ENCODE measurements around the gene SLC39A12.
"Not testable (repeated sequence)": the region's sequence is repeated elsewhere in the genome, so short reads cannot be mapped to it uniquely, and the experiment has no call there.

SLC39A12 gene

DNA sequence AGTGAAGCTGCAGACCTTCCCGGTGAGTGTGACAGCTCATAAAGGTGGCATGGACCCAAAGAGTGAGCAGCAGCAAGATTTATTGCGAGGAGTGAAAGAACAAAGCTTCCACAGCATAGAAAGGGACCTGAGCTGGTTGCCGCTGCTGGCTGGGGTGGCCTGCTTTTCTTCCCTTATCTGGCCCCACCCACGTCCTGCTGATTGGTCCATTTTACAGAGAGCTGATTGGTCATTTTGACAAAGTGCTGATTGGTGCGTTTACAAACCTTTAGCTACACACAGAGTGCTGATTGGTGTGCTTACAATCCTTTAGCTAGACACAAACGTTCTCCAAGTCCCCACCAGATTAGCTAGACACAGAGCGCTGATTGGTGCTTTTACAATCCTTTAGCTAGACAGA is 1.4 kb upstream of the SLC39A12 start:
- DNase-seq, H3K36me3 Mint-ChIP-seq, H3K9me3 Mint-ChIP-seq, H3K27ac Mint-ChIP-seq, H3K4me3 Mint-ChIP-seq, CTCF ChIA-PET, H3K4me1 Mint-ChIP-seq, H3K27me3 Mint-ChIP-seq: not testable (repeated sequence)

DNA sequence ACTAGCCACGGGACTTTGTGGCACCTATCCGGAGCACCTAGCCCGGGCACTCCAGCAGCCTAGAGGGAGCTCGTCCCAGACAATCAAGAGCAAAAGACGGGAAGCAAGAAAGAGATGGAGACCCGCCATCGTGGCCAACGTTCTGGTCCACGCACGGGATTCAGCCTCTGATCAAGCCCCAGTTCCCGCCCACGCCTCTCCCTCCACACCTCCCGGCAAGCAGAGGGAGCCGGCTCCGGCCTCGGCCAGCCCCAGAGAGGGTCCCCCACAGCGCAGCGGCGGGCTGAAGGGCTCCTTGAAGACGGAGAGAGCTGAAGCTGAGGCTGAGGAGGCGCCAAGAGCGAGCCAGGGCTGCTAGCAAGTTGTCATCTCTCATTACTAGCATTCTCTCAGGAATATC is 992 bp upstream of the SLC39A12 start:
- no peaks in the 10 kb centered on the region for H3K27me3 Mint-ChIP-seq
- no peak overlapping the region for H3K27ac Mint-ChIP-seq
- no peak for DNase-seq
- CTCF ChIA-PET = no interaction called here
- no peaks in the 10 kb centered on the region for H3K4me1 Mint-ChIP-seq
- no peaks in the 10 kb centered on the region for H3K36me3 Mint-ChIP-seq
- no peak overlapping the region for H3K4me3 Mint-ChIP-seq
- peaks cover 6% of the 10 kb centered on the region for H3K9me3 Mint-ChIP-seq

DNA sequence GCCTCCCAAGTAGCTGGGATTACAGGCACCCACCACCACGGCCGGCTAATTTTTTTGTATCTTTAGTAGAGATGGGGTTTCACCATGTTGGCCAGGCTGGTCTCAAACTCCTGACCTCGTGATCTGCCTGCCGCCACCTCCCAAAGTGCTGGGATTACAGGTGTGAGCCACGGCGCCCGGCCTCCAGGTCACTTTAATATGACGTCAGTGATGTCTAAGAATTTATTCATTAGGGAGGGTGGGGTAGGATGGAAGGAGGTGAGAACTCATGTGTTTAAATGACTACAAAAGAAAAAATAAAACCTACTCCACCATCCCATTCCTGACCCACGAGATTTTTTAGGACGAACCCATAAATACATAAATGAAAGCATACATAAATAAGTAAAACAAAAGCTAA is 2.7 kb downstream of the SLC39A12 start:
- H3K36me3 Mint-ChIP-seq, CTCF ChIA-PET: not testable (repeated sequence)

DNA sequence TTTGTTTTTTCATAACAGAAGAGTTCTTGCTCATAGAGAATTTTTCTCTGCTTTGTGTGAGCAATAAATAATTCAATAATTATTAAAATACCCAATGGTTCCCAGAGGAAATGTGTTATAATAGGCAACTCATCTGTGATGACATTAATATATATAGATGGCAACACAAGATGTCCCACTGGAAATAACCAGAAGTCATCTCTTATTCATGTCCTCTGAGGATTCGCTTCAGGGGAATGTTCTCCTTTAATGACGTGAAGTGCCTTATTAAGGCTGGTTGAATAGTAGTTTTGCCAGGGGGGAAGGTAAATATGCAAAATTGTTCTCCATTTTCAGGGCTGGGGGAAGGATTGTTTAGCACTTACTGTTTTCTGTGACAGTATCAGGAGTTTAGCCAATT is 3.1 kb downstream of the SLC39A12 start:
- no peak overlapping the region for H3K27ac Mint-ChIP-seq

More for the DNA sequence above, 2.7 kb downstream of the SLC39A12 start:
- H3K4me3 Mint-ChIP-seq, H3K27me3 Mint-ChIP-seq, H3K4me1 Mint-ChIP-seq, DNase-seq, H3K27ac Mint-ChIP-seq: not testable (repeated sequence)
- H3K9me3 Mint-ChIP-seq = peaks cover 10% of the 10 kb centered on the region

DNA sequence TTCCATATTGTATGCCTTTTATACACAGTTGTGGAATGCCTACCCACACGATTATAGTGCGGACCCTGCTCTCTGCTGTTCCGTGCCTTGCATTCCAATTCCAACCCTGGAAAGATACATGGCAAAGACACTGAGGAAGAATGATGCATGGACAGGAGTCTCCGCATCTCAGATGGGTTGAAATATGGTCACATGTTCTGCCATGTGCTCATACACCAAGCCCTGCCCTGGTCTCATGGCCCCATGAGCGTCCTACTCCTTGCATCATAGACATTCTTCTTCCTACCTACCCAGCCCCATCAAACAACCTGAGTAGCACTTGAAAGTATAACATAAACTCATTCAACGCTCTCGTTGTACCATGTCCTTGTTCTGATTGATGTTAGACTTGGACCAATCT is 6.3 kb downstream of the SLC39A12 start:
- Mint-ChIP-seq H3K27me3 (no peaks in the 10 kb centered on the region), H3K4me3 (no peak overlapping the region), H3K4me1 (no peaks in the 10 kb centered on the region), H3K9me3 (peaks cover 4% of the 10 kb centered on the region), H3K36me3 (no peaks in the 10 kb centered on the region), H3K27ac (no peak overlapping the region)
- CTCF ChIA-PET = no interaction called here
- DNase-seq = no peak

More for the DNA sequence above, 3.1 kb downstream of the SLC39A12 start:
- CTCF ChIA-PET = no interaction called here
- no peak overlapping the region for H3K4me3 Mint-ChIP-seq
- no peaks in the 10 kb centered on the region for H3K36me3 Mint-ChIP-seq
- H3K9me3 Mint-ChIP-seq = peaks cover 10% of the 10 kb centered on the region
- DNase-seq = no peak
- no peaks in the 10 kb centered on the region for H3K4me1 Mint-ChIP-seq
- no peaks in the 10 kb centered on the region for H3K27me3 Mint-ChIP-seq

DNA sequence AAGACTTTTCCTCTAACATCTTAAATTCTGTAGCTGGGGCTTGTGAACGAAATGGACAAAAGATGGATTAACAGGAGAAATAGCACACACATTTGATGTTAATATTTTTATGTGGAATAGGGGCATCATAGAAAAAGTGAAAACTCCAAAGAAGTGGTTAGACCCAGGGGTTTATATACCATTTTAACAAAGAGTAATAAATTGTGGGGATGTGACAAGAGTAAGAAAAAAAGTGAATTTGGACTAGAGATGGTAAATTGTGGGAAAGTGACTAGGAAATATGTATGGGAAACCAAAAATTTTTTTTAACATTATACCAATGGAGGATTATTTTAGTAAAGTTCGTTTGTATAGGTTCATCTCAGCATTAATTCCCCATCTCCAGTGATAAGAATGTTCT is 8.2 kb downstream of the SLC39A12 start:
- no peak for DNase-seq
- Mint-ChIP-seq H3K4me3 (no peak overlapping the region), H3K36me3 (no peaks in the 10 kb centered on the region), H3K27me3 (no peaks in the 10 kb centered on the region), H3K9me3 (peaks cover 4% of the 10 kb centered on the region), H3K27ac (no peak overlapping the region), H3K4me1 (no peaks in the 10 kb centered on the region)
- CTCF ChIA-PET = no interaction called here

DNA sequence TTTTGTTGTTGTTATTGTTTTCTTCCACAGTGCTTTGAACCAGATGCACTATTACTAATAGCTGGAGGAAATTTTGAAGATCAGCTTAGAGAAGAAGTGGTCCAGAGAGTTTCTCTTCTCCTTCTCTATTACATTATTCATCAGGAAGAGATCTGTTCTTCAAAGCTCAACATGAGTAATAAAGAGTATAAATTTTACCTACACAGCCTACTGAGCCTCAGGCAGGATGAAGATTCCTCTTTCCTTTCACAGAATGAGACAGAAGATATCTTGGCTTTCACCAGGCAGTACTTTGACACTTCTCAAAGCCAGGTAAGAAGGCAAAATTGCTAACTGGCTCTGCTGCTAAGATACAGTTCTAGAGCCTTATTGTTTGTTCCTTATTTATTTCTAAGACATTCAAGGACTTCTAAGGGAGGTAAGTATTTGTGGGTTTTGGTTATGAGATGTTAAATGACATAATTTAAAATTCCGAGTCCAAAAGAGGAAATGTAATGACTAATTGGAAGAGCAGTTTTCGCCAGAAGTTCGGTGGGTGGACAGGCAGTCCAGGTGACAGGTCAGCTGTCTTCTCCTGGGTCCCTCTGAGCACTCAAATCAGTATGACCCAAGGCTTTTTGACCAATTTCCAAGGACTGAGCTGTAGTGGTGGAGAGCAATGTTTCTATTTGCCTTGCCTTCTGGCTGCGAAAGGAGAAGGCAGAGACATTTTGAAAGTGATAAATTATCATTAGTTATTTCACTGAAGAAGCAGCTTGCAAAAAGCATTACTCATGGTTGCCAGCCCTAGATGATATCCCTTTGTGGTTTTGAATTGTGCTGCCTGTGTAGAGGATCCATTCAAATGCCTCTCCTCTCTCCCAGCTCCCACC is 10.1 kb downstream of the SLC39A12 start:
- H3K4me1 Mint-ChIP-seq = no peaks in the 10 kb centered on the region
- H3K36me3 Mint-ChIP-seq = no peaks in the 10 kb centered on the region
- H3K9me3 Mint-ChIP-seq = peaks cover 4% of the 10 kb centered on the region
- H3K4me3 Mint-ChIP-seq = no peak overlapping the region
- CTCF ChIA-PET = no interaction called here
- H3K27me3 Mint-ChIP-seq = no peaks in the 10 kb centered on the region
- DNase-seq = no peak
- no peak overlapping the region for H3K27ac Mint-ChIP-seq

DNA sequence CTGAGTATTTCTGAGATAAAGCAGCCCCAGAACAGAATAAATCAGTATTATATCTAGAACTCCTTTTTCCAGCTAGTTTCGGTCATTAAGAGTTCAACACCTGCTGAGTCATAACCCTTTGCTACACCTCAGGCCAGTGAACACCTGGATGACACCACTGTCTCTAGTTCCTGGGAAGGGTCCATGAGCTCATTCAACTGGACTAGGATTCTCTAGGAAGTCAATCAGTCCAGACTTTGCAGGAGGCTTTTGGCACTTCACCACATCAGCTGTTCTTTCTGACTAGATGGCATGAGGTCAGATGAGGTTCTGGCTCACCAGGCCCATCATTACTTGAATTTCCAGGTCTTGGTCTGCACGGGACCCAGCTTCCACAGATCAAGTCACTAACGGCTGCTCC is 11.7 kb downstream of the SLC39A12 start:
- no peak for DNase-seq
- CTCF ChIA-PET = no interaction called here
- Mint-ChIP-seq H3K4me1 (no peaks in the 10 kb centered on the region), H3K36me3 (no peaks in the 10 kb centered on the region), H3K27ac (no peak overlapping the region), H3K9me3 (no peaks in the 10 kb centered on the region), H3K27me3 (no peaks in the 10 kb centered on the region), H3K4me3 (no peak overlapping the region)

DNA sequence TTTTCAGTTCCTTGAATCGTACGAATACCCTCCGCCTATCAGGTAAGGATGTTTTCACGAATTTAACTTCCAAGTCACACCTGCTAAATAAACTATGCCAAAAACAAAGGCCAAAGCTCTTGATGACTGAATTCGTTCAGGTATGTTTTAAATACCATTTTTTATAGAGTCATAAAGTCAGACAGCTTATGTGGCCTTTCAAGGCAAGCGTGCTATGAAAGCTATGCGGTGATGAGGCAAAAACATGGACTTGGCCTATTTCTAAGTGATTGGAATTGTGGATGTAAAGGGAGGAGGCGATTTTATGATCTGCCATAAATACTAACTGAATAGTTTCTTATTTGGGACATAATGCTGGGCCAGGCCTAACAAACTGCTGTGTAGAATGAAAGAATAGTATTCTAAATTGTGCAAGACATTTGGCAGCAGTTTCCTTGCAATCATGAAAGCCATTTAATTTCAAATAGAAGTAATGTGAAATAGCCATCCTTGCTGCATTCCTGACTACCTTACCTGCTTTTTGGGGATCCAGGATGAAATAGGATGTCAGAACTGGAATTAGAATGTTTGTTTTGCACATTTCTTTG is 14.0 kb downstream of the SLC39A12 start:
- Mint-ChIP-seq H3K9me3 (peaks cover 2% of the 10 kb centered on the region), H3K36me3 (no peaks in the 10 kb centered on the region), H3K4me1 (no peaks in the 10 kb centered on the region), H3K27me3 (no peaks in the 10 kb centered on the region), H3K4me3 (no peak overlapping the region), H3K27ac (no peak overlapping the region)
- CTCF ChIA-PET = no interaction called here
- DNase-seq = no peak

DNA sequence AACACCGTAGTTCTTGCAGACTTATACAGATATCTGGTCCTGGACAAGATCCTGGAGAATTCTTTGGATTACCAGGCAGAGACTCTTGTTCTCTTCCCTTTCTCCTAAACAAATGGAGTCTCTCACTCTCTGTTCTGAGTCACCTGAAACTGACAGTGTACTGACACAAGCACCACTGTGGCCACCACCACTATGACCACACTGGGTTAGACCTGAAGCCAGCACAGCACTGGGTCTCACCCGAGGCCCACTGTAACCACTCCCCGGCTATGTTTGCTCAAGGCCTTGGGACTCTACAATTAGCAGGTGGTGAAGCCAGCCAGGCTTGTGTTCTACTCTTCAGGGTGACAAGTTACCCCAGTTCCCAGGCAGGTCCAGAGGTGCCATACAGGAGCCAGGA is 22.8 kb downstream of the SLC39A12 start:
- no peak overlapping the region for H3K27ac Mint-ChIP-seq
- DNase-seq = no peak
- no peak overlapping the region for H3K4me3 Mint-ChIP-seq
- H3K4me1 Mint-ChIP-seq = no peaks in the 10 kb centered on the region
- H3K36me3 Mint-ChIP-seq = no peaks in the 10 kb centered on the region
- no peaks in the 10 kb centered on the region for H3K27me3 Mint-ChIP-seq
- CTCF ChIA-PET = no interaction called here
- peaks cover 2% of the 10 kb centered on the region for H3K9me3 Mint-ChIP-seq

DNA sequence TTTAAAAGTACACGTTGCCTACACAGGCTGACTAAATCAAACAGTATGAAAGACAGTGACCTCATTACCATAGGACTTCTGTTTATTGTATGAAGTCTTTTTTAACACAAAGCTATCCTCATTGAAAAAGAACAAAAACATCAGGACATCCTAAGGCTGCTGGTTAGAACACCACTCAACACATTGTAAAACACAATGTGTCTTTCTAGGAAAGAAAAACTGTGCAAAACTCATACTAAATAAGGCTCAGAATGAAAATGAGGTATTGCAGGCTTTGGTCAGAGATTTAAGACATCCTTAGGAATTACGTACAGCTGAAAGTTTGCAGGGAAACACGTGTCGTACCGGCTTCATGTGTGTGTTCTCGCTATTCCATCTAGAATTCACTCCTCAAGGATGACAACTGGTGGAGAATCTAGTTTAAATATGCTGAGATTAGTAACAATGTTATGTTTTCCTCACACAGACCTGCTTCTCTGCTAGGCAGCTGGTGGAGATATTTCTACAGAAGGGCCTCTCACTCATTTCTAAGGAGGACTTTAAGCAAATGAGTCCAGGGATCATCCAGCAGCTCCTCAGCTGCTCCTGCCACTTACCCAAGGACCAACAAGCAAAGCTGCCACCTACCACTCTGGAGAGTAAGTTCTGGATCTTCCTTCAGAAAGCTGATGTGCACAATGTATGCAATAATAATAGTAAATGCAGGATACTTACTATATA is 29.3 kb downstream of the SLC39A12 start:
- Mint-ChIP-seq H3K9me3 (no peaks in the 10 kb centered on the region), H3K27ac (no peak overlapping the region), H3K4me1 (no peaks in the 10 kb centered on the region), H3K27me3 (no peaks in the 10 kb centered on the region), H3K36me3 (no peaks in the 10 kb centered on the region), H3K4me3 (no peak overlapping the region)
- CTCF ChIA-PET = interaction anchor here (0.6 kb wide), 1 partner anchor 372 kb away, joined by 4 read pairs; no protein-coding TSS in a partner anchor
- DNase-seq = no peak

DNA sequence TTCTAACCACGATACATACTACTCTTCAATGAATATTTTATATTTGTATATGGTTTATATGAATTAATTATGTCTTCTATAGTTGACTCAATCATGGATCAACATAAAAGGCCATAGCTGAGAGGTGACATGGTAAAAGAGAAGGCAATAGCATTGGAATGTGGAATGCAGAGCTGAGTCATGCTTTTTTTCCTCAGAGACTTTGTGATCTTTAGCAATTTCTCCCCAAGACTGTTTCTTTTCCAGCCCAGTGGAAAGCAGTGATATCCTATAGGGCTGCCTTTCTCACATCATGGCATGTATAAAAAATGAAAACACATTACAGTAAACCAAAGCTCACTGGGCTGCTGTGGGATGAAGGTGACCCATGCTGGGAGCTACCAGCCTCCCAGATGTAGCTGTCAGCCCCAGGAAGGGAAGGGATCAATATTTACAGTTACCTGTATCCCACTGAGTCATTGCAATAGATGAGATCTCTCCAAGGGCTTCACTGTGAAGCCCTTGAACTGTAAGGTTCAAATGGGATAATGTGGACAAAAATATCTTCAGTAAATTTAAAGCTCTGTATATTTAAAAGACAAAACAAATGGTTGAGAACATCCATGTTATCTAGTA is 30.2 kb downstream of the SLC39A12 start:
- DNase-seq = no peak
- no peak overlapping the region for H3K4me3 Mint-ChIP-seq
- H3K27ac Mint-ChIP-seq = no peak overlapping the region
- H3K9me3 Mint-ChIP-seq = no peaks in the 10 kb centered on the region
- H3K36me3 Mint-ChIP-seq = no peaks in the 10 kb centered on the region
- CTCF ChIA-PET = interaction anchor here (0.8 kb wide), 1 partner anchor 55 kb away, joined by 3 read pairs; no protein-coding TSS in a partner anchor
- no peaks in the 10 kb centered on the region for H3K4me1 Mint-ChIP-seq
- H3K27me3 Mint-ChIP-seq = no peaks in the 10 kb centered on the region

DNA sequence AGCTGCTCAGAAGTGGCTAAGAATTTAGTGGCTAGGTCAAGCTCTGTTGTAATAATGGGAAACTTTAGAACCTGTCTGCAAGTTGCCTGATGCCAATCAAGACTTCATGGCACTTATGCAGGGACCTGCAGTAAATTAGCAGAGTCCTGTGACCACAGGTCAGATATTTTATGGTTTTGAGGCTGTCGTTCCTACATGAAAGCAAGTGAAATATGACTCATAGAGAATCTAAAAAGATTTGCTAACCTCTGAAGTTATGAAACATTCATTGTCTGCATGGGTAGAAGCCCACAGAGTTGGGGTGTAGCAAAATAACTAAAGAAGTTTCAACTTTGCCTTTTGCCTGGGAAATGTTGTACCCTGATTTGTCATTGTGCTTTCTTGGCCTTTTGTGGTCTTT is 32.3 kb downstream of the SLC39A12 start:
- no peaks in the 10 kb centered on the region for H3K9me3 Mint-ChIP-seq
- H3K36me3 Mint-ChIP-seq = no peaks in the 10 kb centered on the region
- H3K4me3 Mint-ChIP-seq = no peak overlapping the region
- no peak overlapping the region for H3K27ac Mint-ChIP-seq
- H3K27me3 Mint-ChIP-seq = no peaks in the 10 kb centered on the region
- H3K4me1 Mint-ChIP-seq = no peaks in the 10 kb centered on the region
- no peak for DNase-seq
- CTCF ChIA-PET = no interaction called here

DNA sequence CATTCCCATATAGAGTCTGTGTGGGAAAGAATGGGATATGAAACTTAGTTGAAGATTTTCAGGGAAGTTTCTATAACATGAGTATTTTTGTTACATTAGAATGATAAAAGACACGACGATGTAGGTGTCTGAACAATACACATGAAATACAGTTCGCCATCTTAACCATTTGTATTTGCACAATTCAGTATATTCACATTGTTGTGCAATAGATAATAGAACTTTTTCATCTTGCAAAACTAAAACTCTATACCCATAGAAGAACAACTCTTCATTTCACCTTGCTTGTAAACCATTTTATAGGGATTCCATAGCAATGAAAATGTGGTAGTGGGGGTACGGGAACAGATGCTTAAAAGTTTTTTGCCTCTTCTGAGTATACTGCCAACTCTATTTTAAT is 32.8 kb downstream of the SLC39A12 start:
- H3K4me3 Mint-ChIP-seq = no peak overlapping the region
- H3K27ac Mint-ChIP-seq = no peak overlapping the region
- no peaks in the 10 kb centered on the region for H3K9me3 Mint-ChIP-seq
- no peaks in the 10 kb centered on the region for H3K27me3 Mint-ChIP-seq
- H3K4me1 Mint-ChIP-seq = no peaks in the 10 kb centered on the region
- CTCF ChIA-PET = no interaction called here
- DNase-seq = no peak
- no peaks in the 10 kb centered on the region for H3K36me3 Mint-ChIP-seq

All from activated naive CD4-positive, alpha-beta T cell treated with anti-CD3 and anti-CD28 coated beads, Interleukin-2, amount 10 ng/mL, durations not matched to agents 7 days and 5 days (primary cell).